ENCODE measurements around the gene RB1. TPM values are rescaled to one million over a fixed set of nuclear protein-coding genes. Genes with fewer than 3 reads are reported as not detected.

RB1 gene
- total and polyA plus RNA-seq, 11 donors: 8.5 to 52.1 (median 26.7) TPM

DNA sequence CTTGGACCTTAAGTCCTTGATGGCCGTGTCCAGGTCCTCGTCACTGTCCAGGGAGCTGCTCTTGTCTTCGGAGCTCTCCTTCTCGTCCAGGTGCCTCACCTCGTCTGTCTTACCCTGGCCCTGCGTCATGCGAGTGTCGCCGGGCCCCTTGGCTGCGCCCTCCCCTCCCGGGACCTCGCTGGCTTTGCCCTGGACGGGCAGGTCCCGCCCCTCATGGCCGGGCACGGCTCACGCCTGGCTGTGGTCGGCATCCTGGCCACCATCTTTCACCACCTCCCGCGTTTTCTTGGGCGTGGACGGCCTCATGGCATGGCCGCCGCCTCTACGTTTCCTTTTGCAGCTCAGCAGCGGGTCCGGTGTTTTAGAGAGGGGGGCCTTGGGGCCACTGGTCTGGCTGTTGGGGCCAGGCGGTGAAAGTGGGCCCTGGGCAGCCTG lies 14.8 kb downstream of the RB1 start:
- peak overlapping the region in 11 of 12 donors; percentile 3 to 65 (median 42) for H3K27ac ChIP-seq
- intact Hi-C loops (cut with DNase I): loop anchor here in 1 of 10 donors (10.0 kb wide), 1 partner anchor 194 kb away; no protein-coding TSS in a partner anchor
- no peaks in the 10 kb centered on the region for H3K27me3 ChIP-seq
- 76 to 91% (median 81%) methylated on average over 27 to 28 of the region's 28 CpGs for WGBS, 4 donors
- ATAC-seq: peak in 2 of 4 donors; percentile 16 to 35
- H3K4me3 ChIP-seq: peak overlapping the region in 8 of 12 donors; percentile 15 to 51 (median 35)
- H3K9me3 ChIP-seq: peaks cover 0 to 35% (median 11%) of the 10 kb centered on the region in 12 donors
- H3K36me3 ChIP-seq: peaks cover 0 to 24% (median 0%) of the 10 kb centered on the region in 9 donors
- no peak for TF ChIP-seq POLR2A (IDR thresholded peaks at IDR 0.05)
- TF ChIP-seq, protein P1, sequence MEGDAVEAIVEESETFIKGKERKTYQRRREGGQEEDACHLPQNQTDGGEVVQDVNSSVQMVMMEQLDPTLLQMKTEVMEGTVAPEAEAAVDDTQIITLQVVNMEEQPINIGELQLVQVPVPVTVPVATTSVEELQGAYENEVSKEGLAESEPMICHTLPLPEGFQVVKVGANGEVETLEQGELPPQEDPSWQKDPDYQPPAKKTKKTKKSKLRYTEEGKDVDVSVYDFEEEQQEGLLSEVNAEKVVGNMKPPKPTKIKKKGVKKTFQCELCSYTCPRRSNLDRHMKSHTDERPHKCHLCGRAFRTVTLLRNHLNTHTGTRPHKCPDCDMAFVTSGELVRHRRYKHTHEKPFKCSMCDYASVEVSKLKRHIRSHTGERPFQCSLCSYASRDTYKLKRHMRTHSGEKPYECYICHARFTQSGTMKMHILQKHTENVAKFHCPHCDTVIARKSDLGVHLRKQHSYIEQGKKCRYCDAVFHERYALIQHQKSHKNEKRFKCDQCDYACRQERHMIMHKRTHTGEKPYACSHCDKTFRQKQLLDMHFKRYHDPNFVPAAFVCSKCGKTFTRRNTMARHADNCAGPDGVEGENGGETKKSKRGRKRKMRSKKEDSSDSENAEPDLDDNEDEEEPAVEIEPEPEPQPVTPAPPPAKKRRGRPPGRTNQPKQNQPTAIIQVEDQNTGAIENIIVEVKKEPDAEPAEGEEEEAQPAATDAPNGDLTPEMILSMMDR (IDR thresholded peaks at IDR 0.05): no peak
- peaks cover 0 to 21% (median 10%) of the 10 kb centered on the region in 12 donors for H3K4me1 ChIP-seq
- peak in 3 of 5 donors; percentile 25 to 64 (median 28) for DNase-seq

DNA sequence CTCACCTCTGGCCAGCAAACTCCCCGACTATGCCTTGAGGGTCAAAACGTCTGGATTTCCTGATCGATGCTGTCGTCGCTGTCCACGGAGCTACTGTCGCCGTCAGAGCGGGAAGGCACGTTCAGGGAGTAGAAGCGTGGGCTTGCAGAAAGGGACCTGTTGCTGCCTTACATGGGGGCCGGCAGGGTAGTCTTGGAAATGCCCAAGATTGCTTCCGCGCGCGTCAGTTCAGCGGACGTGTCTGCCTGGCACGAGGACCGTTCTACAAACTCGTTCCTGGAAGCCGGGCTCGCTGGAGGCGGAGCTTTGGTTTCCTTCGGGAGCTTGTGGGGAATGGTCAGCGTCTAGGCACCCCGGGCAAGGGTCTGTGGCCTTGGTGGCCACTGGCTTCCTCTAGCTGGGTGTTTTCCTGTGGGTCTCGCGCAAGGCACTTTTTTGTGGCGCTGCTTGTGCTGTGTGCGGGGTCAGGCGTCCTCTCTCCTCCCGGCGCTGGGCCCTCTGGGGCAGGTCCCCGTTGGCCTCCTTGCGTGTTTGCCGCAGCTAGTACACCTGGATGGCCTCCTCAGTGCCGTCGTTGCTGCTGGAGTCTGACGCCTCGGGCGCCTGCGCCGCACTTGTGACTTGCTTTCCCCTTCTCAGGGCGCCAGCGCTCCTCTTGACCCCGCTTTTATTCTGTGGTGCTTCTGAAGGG lies 15.4 kb downstream of the RB1 start:
- peaks cover 0 to 24% (median 0%) of the 10 kb centered on the region in 9 donors for H3K36me3 ChIP-seq
- H3K4me3 ChIP-seq: peak overlapping the region in 8 of 12 donors; percentile 15 to 51 (median 35)
- peak overlapping the region in 2 of 12 donors; percentile 36 to 58 for H3K27ac ChIP-seq
- WGBS, 4 donors: 70 to 84% (median 78%) methylated on average over 46 to 47 of the region's 47 CpGs
- intact Hi-C loops (cut with DNase I): loop anchor here in 1 of 10 donors (10.0 kb wide), 1 partner anchor 194 kb away; no protein-coding TSS in a partner anchor
- no peaks in the 10 kb centered on the region for H3K27me3 ChIP-seq
- DNase-seq (peak in 3 of 5 donors; percentile 27 to 58 (median 27)), ATAC-seq (no peak)
- TF ChIP-seq POLR2A (IDR thresholded peaks at IDR 0.05): no peak
- TF ChIP-seq, protein P1 (IDR thresholded peaks at IDR 0.05): no peak
- H3K9me3 ChIP-seq: peaks cover 0 to 35% (median 11%) of the 10 kb centered on the region in 12 donors
- H3K4me1 ChIP-seq: peaks cover 0 to 21% (median 10%) of the 10 kb centered on the region in 12 donors

DNA sequence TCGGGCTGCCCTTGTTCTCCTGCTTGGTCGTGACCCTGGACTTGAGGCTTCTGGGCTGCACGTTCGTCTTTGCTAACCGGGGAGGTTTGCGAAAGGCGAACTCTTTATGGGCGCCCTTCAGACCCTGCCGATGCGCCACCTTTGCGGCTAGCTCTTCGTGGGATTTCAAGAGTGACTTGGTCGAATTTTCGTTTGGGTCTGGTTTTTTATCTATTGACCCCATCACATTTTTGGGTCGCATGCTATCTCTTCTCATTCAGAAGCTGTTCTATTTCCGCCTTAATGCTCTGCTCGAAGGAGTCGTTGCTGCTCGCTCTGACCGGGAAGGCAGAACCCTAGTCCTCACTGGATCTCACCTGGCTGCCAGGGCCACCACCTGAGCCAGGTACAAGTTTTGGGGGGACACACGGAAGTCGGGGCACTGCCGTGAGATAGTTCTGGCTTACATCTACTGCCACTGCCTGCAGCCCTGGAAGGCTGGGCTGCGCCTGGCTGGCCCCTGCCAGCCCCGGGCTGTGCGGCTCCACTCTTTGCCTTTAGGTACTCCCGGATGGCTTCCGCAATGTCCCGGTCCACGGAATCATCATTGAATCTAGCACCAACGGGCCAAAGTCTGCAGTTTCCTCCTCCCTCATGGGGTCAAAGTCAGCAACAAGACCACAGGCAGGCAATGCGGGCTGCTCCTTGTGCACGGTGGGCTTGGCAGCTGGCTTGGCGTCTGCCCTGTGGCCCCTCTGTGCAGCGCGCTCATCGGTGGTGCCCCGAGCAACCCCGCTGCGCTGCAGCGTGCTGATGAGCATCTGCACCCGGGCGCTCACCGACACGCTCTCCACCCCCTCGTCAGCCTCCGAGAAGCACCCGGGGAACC lies 16.2 kb downstream of the RB1 start:
- H3K4me3 ChIP-seq: peak overlapping the region in 6 of 12 donors; percentile 15 to 51 (median 46)
- ATAC-seq: no peak
- DNase-seq: peak in 1 of 5 donors; percentile 45
- intact Hi-C loops (cut with DNase I): loop anchor here in 3 of 10 donors (10.0 kb wide), 2 partner anchors 195 to 445 kb away; no protein-coding TSS in a partner anchor
- no peak overlapping the region for H3K27ac ChIP-seq
- TF ChIP-seq, protein P1 (IDR thresholded peaks at IDR 0.05): no peak
- TF ChIP-seq POLR2A (IDR thresholded peaks at IDR 0.05): no peak
- WGBS, 4 donors: 76 to 87% (median 82%) methylated on average over 32 to 48 of the region's 48 CpGs
- peaks cover 0 to 21% (median 0%) of the 10 kb centered on the region in 9 donors for H3K36me3 ChIP-seq
- peaks cover 0 to 23% (median 8%) of the 10 kb centered on the region in 12 donors for H3K4me1 ChIP-seq
- peaks cover 0 to 35% (median 11%) of the 10 kb centered on the region in 12 donors for H3K9me3 ChIP-seq
- H3K27me3 ChIP-seq: no peaks in the 10 kb centered on the region
